ENCODE data around the gene MRRF. TPM values are rescaled to one million over a fixed set of nuclear protein-coding genes. Genes with fewer than 3 reads are reported as not detected.

The MRRF gene
- total RNA-seq, 2 donors from 2014 or later = 16.9 to 36.8 TPM

- Histone ChIP-seq H3K27me3 (replicated peaks; ENCODE audit: insufficient read depth) (no peaks in the 10 kb centered on the region), H3K36me3 (no peaks in the 10 kb centered on the region), H3K4me3 (no peak overlapping the region), H3K27ac (no peak overlapping the region), H3K4me1 (ENCODE audit: control insufficient read depth in 1 of 2, low read depth in 2 of 2) (no peaks in the 10 kb centered on the region), H3K9me3 (no peaks in the 10 kb centered on the region)
- no peak for TF ChIP-seq CTCF (IDR thresholded peaks at IDR 0.05)
- no peak for DNase-seq (ENCODE audit: low spot score)
- ATAC-seq (ENCODE audit: insufficient number of reproducible peaks, low FRiP score, low read depth) = no peak
Observed at GRCh38 chr9:122364117-122364782, 99.6 kb downstream of the MRRF start.

- Histone ChIP-seq H3K4me3 (no peak overlapping the region), H3K36me3 (no peaks in the 10 kb centered on the region), H3K27ac (no peak overlapping the region), H3K4me1 (ENCODE audit: control insufficient read depth in 1 of 2, low read depth in 2 of 2) (no peaks in the 10 kb centered on the region), H3K9me3 (no peaks in the 10 kb centered on the region), H3K27me3 (replicated peaks; ENCODE audit: insufficient read depth) (no peaks in the 10 kb centered on the region)
- DNase-seq (ENCODE audit: low spot score) (no peak), ATAC-seq (ENCODE audit: insufficient number of reproducible peaks, low FRiP score, low read depth) (no peak)
- TF ChIP-seq CTCF (IDR thresholded peaks at IDR 0.05) = no peak
Observed at GRCh38 chr9:122364783-122365150, 100.1 kb downstream of the MRRF start.

GRCh38 chr9:122366074-122366660 lies 101.5 kb downstream of the MRRF start:
- no peak overlapping the region for H3K27ac ChIP-seq

GRCh38 chr9:122367065-122367464 lies 102.4 kb downstream of the MRRF start:
- Histone ChIP-seq H3K4me1 (ENCODE audit: control insufficient read depth in 1 of 2, low read depth in 2 of 2) (peaks cover 4 to 12% of the 10 kb centered on the region in 2 donors), H3K9me3 (no peaks in the 10 kb centered on the region), H3K4me3 (no peak overlapping the region), H3K36me3 (no peaks in the 10 kb centered on the region), H3K27me3 (replicated peaks; ENCODE audit: insufficient read depth) (no peaks in the 10 kb centered on the region), H3K27ac (no peak overlapping the region)
- TF ChIP-seq CTCF (IDR thresholded peaks at IDR 0.05) = no peak
- ATAC-seq (ENCODE audit: insufficient number of reproducible peaks, low FRiP score, low read depth) (no peak), DNase-seq (ENCODE audit: low spot score) (no peak)

More at GRCh38 chr9:122366074-122366660, 101.5 kb downstream of the MRRF start:
- no peak for TF ChIP-seq CTCF (IDR thresholded peaks at IDR 0.05)
- no peaks in the 10 kb centered on the region for H3K9me3 ChIP-seq
- no peak overlapping the region for H3K4me3 ChIP-seq
- H3K4me1 ChIP-seq (ENCODE audit: control insufficient read depth in 1 of 2, low read depth in 2 of 2) = peaks cover 2 to 7% of the 10 kb centered on the region in 2 donors
- no peak for ATAC-seq (ENCODE audit: insufficient number of reproducible peaks, low FRiP score, low read depth)
- no peaks in the 10 kb centered on the region for H3K36me3 ChIP-seq
- no peaks in the 10 kb centered on the region for H3K27me3 ChIP-seq (replicated peaks; ENCODE audit: insufficient read depth)
- no peak for DNase-seq (ENCODE audit: low spot score)

GRCh38 chr9:122367774-122368460 lies 103.2 kb downstream of the MRRF start:
- Histone ChIP-seq H3K36me3 (no peaks in the 10 kb centered on the region), H3K4me1 (ENCODE audit: control insufficient read depth in 1 of 2, low read depth in 2 of 2) (peaks cover 4 to 12% of the 10 kb centered on the region in 2 donors), H3K4me3 (no peak overlapping the region), H3K27ac (no peak overlapping the region), H3K27me3 (replicated peaks; ENCODE audit: insufficient read depth) (no peaks in the 10 kb centered on the region), H3K9me3 (no peaks in the 10 kb centered on the region)
- no peak for ATAC-seq (ENCODE audit: insufficient number of reproducible peaks, low FRiP score, low read depth)
- DNase-seq (ENCODE audit: low spot score) = no peak
- no peak for TF ChIP-seq CTCF (IDR thresholded peaks at IDR 0.05)

Data from thoracic aorta (tissue), 2 donors.